Measurements from ENCODE around the gene PRICKLE1. TPM values are rescaled to one million over a fixed set of nuclear protein-coding genes. Genes with fewer than 3 reads are reported as not detected.
"Not testable (repeated sequence)": the region's sequence is repeated elsewhere in the genome, so short reads cannot be mapped to it uniquely, and the experiment has no call there.

Gene PRICKLE1
- total and polyA plus RNA-seq, 10 of the 15 experiments (the other 5 are each of a cell fraction or from before 2014, with no cell fraction given): 0.47 to 2.8 (median 0.86) TPM

DNA sequence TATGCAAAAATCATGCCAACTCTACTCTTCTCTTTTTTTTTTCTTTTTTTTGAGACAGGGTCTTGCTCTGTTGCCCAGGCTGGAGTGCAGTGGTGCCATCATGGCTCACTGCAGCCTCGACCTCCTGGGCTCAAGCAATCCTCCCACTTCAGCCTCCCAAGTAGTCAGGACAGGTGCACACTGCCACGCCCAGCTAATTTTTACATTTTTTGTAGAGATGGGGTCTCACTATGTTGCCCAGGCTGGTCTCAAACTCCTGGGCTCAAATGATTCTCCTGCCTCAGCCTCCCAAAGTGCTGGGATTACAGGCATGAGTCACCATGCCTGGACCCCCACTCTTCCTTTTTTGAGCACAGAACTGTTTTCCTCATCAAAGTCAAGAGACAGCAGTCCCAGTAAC, 48.2 kb downstream of the PRICKLE1 start:
- not testable (repeated sequence) for BruUV-seq (replicated peaks)

DNA sequence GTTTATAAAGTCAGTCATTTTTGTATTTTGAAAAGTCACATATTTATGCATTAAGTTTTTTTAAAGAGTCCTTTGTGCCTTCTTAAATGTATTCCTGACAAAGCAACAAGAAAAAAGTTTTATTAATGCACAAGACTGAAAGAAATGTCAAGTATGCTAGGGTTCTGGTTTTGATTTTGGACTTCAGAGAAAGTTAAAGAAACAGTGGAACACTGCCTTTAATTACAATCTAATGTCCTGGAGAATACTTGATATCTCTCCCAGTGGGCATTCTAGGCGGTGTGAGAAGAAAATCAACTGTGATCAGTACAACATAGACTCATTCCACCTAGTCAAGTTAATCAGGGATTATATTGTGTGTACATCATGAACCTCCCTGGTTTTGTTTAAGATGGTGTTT, 49.9 kb downstream of the PRICKLE1 start:
- WGBS (ENCODE audit: insufficient coverage, insufficient replicate concordance, low lambda C conversion rate, missing lambda C conversion rate): 75% methylated on average over 1 of the region's 1 CpG
- H3K27me3 ChIP-seq (replicated peaks in 1 of 2; ENCODE audit: control insufficient read depth in 2 of 2, insufficient read depth in 2 of 2, low read length in 1 of 2): no peaks in the 10 kb centered on the region
- H2AFZ ChIP-seq (ENCODE audit: control insufficient read depth, low read depth, low read length): no peak overlapping the region
- no peaks in the 10 kb centered on the region for H4K20me1 ChIP-seq (ENCODE audit: control insufficient read depth, insufficient read depth)
- no peaks in the 10 kb centered on the region for H3K9me3 ChIP-seq (replicated peaks; ENCODE audit: control insufficient read depth, insufficient read depth, low read length)
- ChIA-PET POLR2A (no interaction called here), SMC1A (ENCODE audit: uncharacterized antibody, unreplicated experiment) (interaction anchor here (1.0 to 1.2 kb wide), 2 partner anchors 14 to 32 kb away, joined by 3 read pairs; no protein-coding TSS in a partner anchor), CTCF (no interaction called here), RAD21 (ENCODE audit: unreplicated experiment) (interaction anchor here (0.7 kb wide), 1 partner anchor 191 kb away, joined by 3 read pairs; no protein-coding TSS in a partner anchor)
- H3K4me2 ChIP-seq (ENCODE audit: control insufficient read depth, insufficient read depth): no peak overlapping the region
- intact Hi-C loops (cut with micrococcal nuclease; ENCODE audit: unreplicated experiment): no loop called here
- no peak overlapping the region for H3K4me3 ChIP-seq
- H3K9ac ChIP-seq (ENCODE audit: control insufficient read depth, insufficient read depth, low read length): no peak overlapping the region
- TF ChIP-seq JUND (IDR thresholded peaks at IDR 0.05; ENCODE audit: low read depth, low read length): no peak
- no peak for TF ChIP-seq NFXL1 (IDR thresholded peaks at IDR 0.05; ENCODE audit: borderline replicate concordance)
- no peak for TF ChIP-seq ATF7 (IDR thresholded peaks at IDR 0.05; ENCODE audit: low read depth)
- FAIRE-seq (no peak), DNase-seq (ENCODE audit: low read depth, low spot score) (no peak), ATAC-seq (no peak)
- no TSS peak for BruUV-seq (replicated peaks)
- in situ Hi-C loops (cut with MboI): no loop called here
- H3K4me1 ChIP-seq (ENCODE audit: control insufficient read depth, insufficient read depth, low read length): no peaks in the 10 kb centered on the region
- no peaks in the 10 kb centered on the region for H3K79me2 ChIP-seq (ENCODE audit: control insufficient read depth, insufficient read depth, low read length)
- H3K36me3 ChIP-seq (ENCODE audit: control insufficient read depth in 2 of 2, insufficient read depth in 2 of 2, low read length in 1 of 2): no peaks in the 10 kb centered on the region
- H3K27ac ChIP-seq (ENCODE audit: control insufficient read depth, insufficient read depth): no peak overlapping the region

More for the DNA sequence above, 48.2 kb downstream of the PRICKLE1 start:
- H3K79me2 ChIP-seq (ENCODE audit: control insufficient read depth, insufficient read depth, low read length); H3K9ac ChIP-seq (ENCODE audit: control insufficient read depth, insufficient read depth, low read length); H3K27ac ChIP-seq (ENCODE audit: control insufficient read depth, insufficient read depth); intact Hi-C loops (cut with micrococcal nuclease; ENCODE audit: unreplicated experiment); CTCF ChIA-PET; H3K27me3 ChIP-seq (replicated peaks in 1 of 2; ENCODE audit: control insufficient read depth in 2 of 2, insufficient read depth in 2 of 2, low read length in 1 of 2); ATAC-seq; H3K4me1 ChIP-seq (ENCODE audit: control insufficient read depth, insufficient read depth, low read length); in situ Hi-C loops (cut with MboI); SMC1A ChIA-PET (ENCODE audit: uncharacterized antibody, unreplicated experiment); H3K9me3 ChIP-seq (replicated peaks; ENCODE audit: control insufficient read depth, insufficient read depth, low read length); FAIRE-seq; H3K4me2 ChIP-seq (ENCODE audit: control insufficient read depth, insufficient read depth); H3K4me3 ChIP-seq; H2AFZ ChIP-seq (ENCODE audit: control insufficient read depth, low read depth, low read length); H4K20me1 ChIP-seq (ENCODE audit: control insufficient read depth, insufficient read depth); DNase-seq (ENCODE audit: low read depth, low spot score); RAD21 ChIA-PET (ENCODE audit: unreplicated experiment); H3K36me3 ChIP-seq (ENCODE audit: control insufficient read depth in 2 of 2, insufficient read depth in 2 of 2, low read length in 1 of 2): not testable (repeated sequence)
- POLR2A ChIA-PET: interaction anchor here (0.6 kb wide), 1 partner anchor 56 kb away, joined by 3 read pairs; no protein-coding TSS in a partner anchor
- WGBS (ENCODE audit: insufficient coverage, insufficient replicate concordance, low lambda C conversion rate, missing lambda C conversion rate): 0% methylated on average over 1 of the region's 2 CpGs

All from GM12878 (cell line).